HepG2 (cell line): ENCODE measurements around the gene TMEM132E. TPM values are rescaled to one million over a fixed set of nuclear protein-coding genes. Genes with fewer than 3 reads are reported as not detected.

ENCODE experiments used
- ATAC-seq: fragments of 200-7000 bp; cut with Tn5 transposase; 3 replicates; pipeline ENCODE4 v1.9.1; 2020; ENCODE audit warnings: mild to moderate bottlenecking, moderate library complexity
- BruUV-seq: library from RNA; stranded (reverse); fragments of 400-500 nt; replicated peaks from 2 replicates; lab custom pipeline; 2021; lab: Mats Ljungman, UMichigan
- CTCF ChIA-PET: fragments of 300-600 bp; formaldehyde crosslinking; extraction: SDS; loops from one replicate; lab custom pipeline; 2021; ENCODE audit warnings: low total read pairs, inconsistent platforms, low intra/inter-chr PET ratio; lab: Yijun Ruan, JAX
- POLR2A ChIA-PET: fragments of 350-600 bp; sonication (Branson Sonifier 250); formaldehyde crosslinking; loops from one replicate; lab custom pipeline; 2020; ENCODE audit warnings: antibody characterized with exemption, inconsistent platforms; lab: Yijun Ruan, JAX
- DNase-seq: peaks from one replicate; pipeline ENCODE4 v3.0.0-alpha.2; 2015; ENCODE audit warnings: low spot score
- FAIRE-seq: peaks from 3 replicates; lab custom pipeline; 2011; peaks lifted over from hg19 to GRCh38; lab: Jason Lieb, UNC
- H2AFZ ChIP-seq: one replicate; pipeline ENCODE4 v1.6.1; 2011; ENCODE audit warnings: low read length, inconsistent platforms
- H3K27ac ChIP-seq: fragments of 300-600 bp; 3 replicates; pipeline ENCODE4 v1.8.0; 2011; ENCODE audit warnings: mixed run types, mild to moderate bottlenecking, mixed read lengths, low read length, inconsistent platforms; ENCODE audit not compliant: insufficient read depth; ENCODE audit errors: extremely low read length
- H3K27me3 ChIP-seq, 2 experiments: fragments of 200-600 bp in 1 of 2; 2 replicates in 1 of 2; 3 replicates in 1 of 2; pipeline versions ENCODE4 v1.6.0 to v1.8.0; 2011; ENCODE audit warnings: low read length in 2 of 2, mild to moderate bottlenecking in 2 of 2, moderate library complexity in 2 of 2, inconsistent platforms in 1 of 2; ENCODE audit not compliant: insufficient read depth in 2 of 2, control insufficient read depth in 1 of 2
- H3K36me3 ChIP-seq, 2 experiments: fragments of 200-600 bp in 1 of 2; replicated peaks in 1 of 2; 2 replicates in 1 of 2; 3 replicates in 1 of 2; pipeline versions ENCODE4 v1.5.1 to v1.8.0; 2011; ENCODE audit warnings: low read length in 2 of 2, inconsistent platforms in 1 of 2; ENCODE audit not compliant: insufficient read depth in 2 of 2, control insufficient read depth in 1 of 2
- H3K4me1 ChIP-seq: 2 replicates; pipeline ENCODE4 v1.5.1; 2012; ENCODE audit warnings: low read length, inconsistent platforms; ENCODE audit not compliant: insufficient read depth
- H3K4me2 ChIP-seq: 2 replicates; pipeline ENCODE4 v1.6.0; 2011; ENCODE audit warnings: low read depth, low read length, inconsistent platforms
- H3K4me3 ChIP-seq, 3 experiments: fragments of 200-600 bp in 1 of 3; sonication (generic), shearing (Covaris generic) in 1 of 3; replicated peaks in 1 of 3; 2 replicates each; pipeline ENCODE4 v1.5.1; 2011 to 2016; ENCODE audit warnings: low read length in 3 of 3, inconsistent platforms in 2 of 3, low read depth in 2 of 3, mild to moderate bottlenecking in 2 of 3, control low read depth in 1 of 3, mixed read lengths in 1 of 3; ENCODE audit not compliant: insufficient read depth in 1 of 3
- H3K79me2 ChIP-seq: one replicate; pipeline ENCODE4 v1.6.1; 2011; ENCODE audit warnings: low read length, inconsistent platforms; ENCODE audit not compliant: insufficient read depth
- H3K9ac ChIP-seq: 2 replicates; pipeline ENCODE4 v1.6.0; 2011; ENCODE audit warnings: mild to moderate bottlenecking, low read depth, low read length, inconsistent platforms; ENCODE audit not compliant: insufficient read depth
- H3K9me3 ChIP-seq: 2 replicates; pipeline ENCODE4 v1.5.1; 2012; ENCODE audit warnings: mild to moderate bottlenecking, low read length
- H4K20me1 ChIP-seq: 2 replicates; pipeline ENCODE4 v1.6.0; 2011; ENCODE audit warnings: inconsistent platforms, mild to moderate bottlenecking, low read length, moderate library complexity; ENCODE audit not compliant: insufficient read depth
- ATRX ChIP-seq: sonication (generic); formaldehyde crosslinking; IDR thresholded peaks from 2 replicates; pipeline ENCODE4 v1.4.0; 2020; ENCODE audit warnings: missing genetic modification reagents, borderline replicate concordance
- CBX5 ChIP-seq: sonication (generic); formaldehyde crosslinking; IDR thresholded peaks from 2 replicates; pipeline ENCODE4 v1.4.0; 2020; ENCODE audit warnings: missing genetic modification reagents, borderline replicate concordance
- LCORL ChIP-seq, 2 experiments: fragments of 450-650 bp in 1 of 2; sonication (generic) in 1 of 2; formaldehyde crosslinking in 1 of 2; IDR thresholded peaks; 2 replicates each; pipeline versions ENCODE4 v1.5.0 to v1.6.1; 2017 to 2020; ENCODE audit warnings: antibody characterized with exemption in 1 of 2, missing genetic modification reagents in 1 of 2
- MAFK ChIP-seq, 2 experiments: IDR thresholded peaks in 1 of 2; conservative IDR thresholded peaks in 1 of 2; 2 replicates each; pipeline ENCODE4 v1.6.1; 2011; ENCODE audit warnings: improper control_type of control experiment in 2 of 2, low read length in 2 of 2
- RELA ChIP-seq: sonication (generic); formaldehyde crosslinking; IDR thresholded peaks from 2 replicates; pipeline ENCODE4 v1.4.0; 2020; ENCODE audit warnings: missing genetic modification reagents
- SCMH1 ChIP-seq: sonication (generic); formaldehyde crosslinking; IDR thresholded peaks from 2 replicates; pipeline ENCODE4 v1.9.0; 2021; ENCODE audit warnings: missing genetic modification reagents, mild to moderate bottlenecking, borderline replicate concordance
- TARDBP ChIP-seq: sonication (generic); formaldehyde crosslinking; IDR thresholded peaks from 2 replicates; pipeline ENCODE4 v1.8.0; 2022; ENCODE audit warnings: mild to moderate bottlenecking, missing genetic modification reagents
- ZBTB42 ChIP-seq: sonication (generic); formaldehyde crosslinking; IDR thresholded peaks from 2 replicates; pipeline ENCODE4 v1.5.0; 2020; ENCODE audit warnings: mild to moderate bottlenecking, missing genetic modification reagents
- ZFP90 ChIP-seq: sonication (generic); formaldehyde crosslinking; IDR thresholded peaks from 2 replicates; pipeline ENCODE4 v1.8.0; 2022; ENCODE audit warnings: missing genetic modification reagents, mild to moderate bottlenecking, inconsistent platforms, borderline replicate concordance
- ZNF577 ChIP-seq: sonication (generic); formaldehyde crosslinking; IDR thresholded peaks from 2 replicates; pipeline ENCODE4 v1.4.0; 2020; ENCODE audit warnings: mild to moderate bottlenecking, low read depth, missing genetic modification reagents, borderline replicate concordance
- ZXDC ChIP-seq: sonication (generic); formaldehyde crosslinking; IDR thresholded peaks from 2 replicates; pipeline ENCODE4 v1.5.0; 2020; ENCODE audit warnings: mild to moderate bottlenecking, missing genetic modification reagents
- WGBS: methylation state at CpG from one replicate; pipeline ENCODE4 v1.1.6; 2017; ENCODE audit warnings: low lambda C conversion rate; 5-methylcytosine and 5-hydroxymethylcytosine counted together
- in situ Hi-C: cut with HindIII; loops from 2 replicates; pipeline ENCODE4 v1.10.0; 2017; ENCODE audit warnings: low pct_unique_long_range_greater_than_20kb; ENCODE audit not compliant: extremely low pct_ligation_motif_present
- intact Hi-C: fragments of 100-400 bp; cut with micrococcal nuclease; formaldehyde crosslinking; loops from one replicate; pipeline ENCODE4 v1.10.0; 2022; ENCODE audit not compliant: unreplicated experiment
- polyA plus RNA-seq, 8 experiments: library from polyadenylated mRNA; depleted of rRNA in 3 of 8; stranded (reverse) in 7 of 8; unstranded in 1 of 8; fragments of >200 nt; fragmentation: Illumina TruSeq in 4 of 8; extraction: Trizol in 4 of 8; gene quantifications; 2 replicates each; pipeline versions ENCODE4 v1.2.1 to v1.2.3, GENCODE V29; 2011 to 2016; ENCODE audit warnings: low read depth in 4 of 8, missing spikeins in 1 of 8, mixed read lengths in 1 of 8; ENCODE audit not compliant: insufficient read depth in 1 of 8
- total RNA-seq, 5 experiments: library from RNA; depleted of rRNA; stranded (reverse); fragments of >200 nt; fragmentation: Illumina TruSeq; extraction: Trizol; gene quantifications; 2 replicates each; pipeline ENCODE4 v1.2.3, GENCODE V29; 2016; ENCODE audit warnings: low read depth in 1 of 5
- TF ChIP-seq, protein P1 (sequence below): sonication (generic); formaldehyde crosslinking; IDR thresholded peaks from 2 replicates; pipeline ENCODE4 v1.4.0; 2020; ENCODE audit warnings: mild to moderate bottlenecking, missing genetic modification reagents
- TF ChIP-seq, protein P2 (sequence below): sonication (generic); formaldehyde crosslinking; IDR thresholded peaks from 2 replicates; pipeline ENCODE4 v1.8.0; 2022; ENCODE audit warnings: missing genetic modification reagents, mild to moderate bottlenecking, moderate library complexity, borderline replicate concordance

The TMEM132E gene
- total and polyA plus RNA-seq, 2 of the 13 experiments (the other 11 are each of a cell fraction or from before 2014, with no cell fraction given), result not detected

DNA sequence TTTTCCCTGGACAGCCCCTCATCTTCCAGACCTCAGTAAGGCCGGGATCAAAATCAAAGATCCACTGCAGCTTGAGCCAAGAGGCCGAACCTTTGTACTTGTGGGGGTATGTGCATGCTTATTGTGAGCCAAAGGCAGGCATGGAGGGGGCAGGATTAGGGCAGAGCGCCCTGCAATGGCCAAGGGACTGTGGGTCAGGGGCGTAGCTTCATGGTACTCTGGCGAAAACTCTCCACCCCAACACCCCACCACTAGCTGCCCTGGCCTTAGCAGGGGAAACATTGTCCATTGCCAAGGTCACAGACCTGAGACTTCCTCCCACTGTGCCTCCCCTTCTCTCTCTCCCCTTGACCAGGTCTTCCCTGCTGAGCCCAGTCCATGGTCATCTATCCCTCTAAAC is 90.1 kb downstream of the TMEM132E start (continued):
- TF ChIP-seq ZXDC (CRISPR knock-in tag), result no peak

- no peaks in the 10 kb centered on the region for H3K4me1 ChIP-seq
- no peak overlapping the region for H3K4me3 ChIP-seq
- ATAC-seq (no peak), FAIRE-seq (no peak), DNase-seq (no peak)
- H3K9ac ChIP-seq, result no peak overlapping the region
- no peaks in the 10 kb centered on the region for H3K79me2 ChIP-seq
- no peak overlapping the region for H2AFZ ChIP-seq
- POLR2A ChIA-PET, result no interaction called here
- peaks cover 0 to 11% of the 10 kb centered on the region in 2 experiments; a peak in 3 of 5 replicates for H3K27me3 ChIP-seq
- CTCF ChIA-PET, result no interaction called here
- BruUV-seq, result no TSS peak
- H3K27ac ChIP-seq, result no peak overlapping the region
- 0% methylated on average over 7 of the region's 7 CpGs for WGBS
- no peaks in the 10 kb centered on the region for H3K36me3 ChIP-seq
- H3K9me3 ChIP-seq, result no peaks in the 10 kb centered on the region
- no peaks in the 10 kb centered on the region for H4K20me1 ChIP-seq
- H3K4me2 ChIP-seq, result no peak overlapping the region
- intact Hi-C loops, result no loop called here
- in situ Hi-C loops, result no loop called here
- TF ChIP-seq TARDBP (CRISPR knock-in tag) (no peak), RELA (CRISPR knock-in tag) (no peak), CBX5 (CRISPR knock-in tag) (no peak), SCMH1 (CRISPR knock-in tag) (no peak), ATRX (CRISPR knock-in tag) (no peak), ZNF577 (no peak), ZBTB42 (CRISPR knock-in tag) (no peak), LCORL (IDR thresholded peaks at IDR 0.05) (no peak), LCORL (CRISPR knock-in tag; IDR thresholded peaks at IDR 0.05) (no peak), MAFK (conservative IDR thresholded peaks at IDR 0.05 in 1 of 2, IDR thresholded peaks at IDR 0.05 in 1 of 2; ENCODE audit: low read length in 2 of 2) (no peak), ZFP90 (CRISPR knock-in tag) (no peak)
- TF ChIP-seq, protein P1, sequence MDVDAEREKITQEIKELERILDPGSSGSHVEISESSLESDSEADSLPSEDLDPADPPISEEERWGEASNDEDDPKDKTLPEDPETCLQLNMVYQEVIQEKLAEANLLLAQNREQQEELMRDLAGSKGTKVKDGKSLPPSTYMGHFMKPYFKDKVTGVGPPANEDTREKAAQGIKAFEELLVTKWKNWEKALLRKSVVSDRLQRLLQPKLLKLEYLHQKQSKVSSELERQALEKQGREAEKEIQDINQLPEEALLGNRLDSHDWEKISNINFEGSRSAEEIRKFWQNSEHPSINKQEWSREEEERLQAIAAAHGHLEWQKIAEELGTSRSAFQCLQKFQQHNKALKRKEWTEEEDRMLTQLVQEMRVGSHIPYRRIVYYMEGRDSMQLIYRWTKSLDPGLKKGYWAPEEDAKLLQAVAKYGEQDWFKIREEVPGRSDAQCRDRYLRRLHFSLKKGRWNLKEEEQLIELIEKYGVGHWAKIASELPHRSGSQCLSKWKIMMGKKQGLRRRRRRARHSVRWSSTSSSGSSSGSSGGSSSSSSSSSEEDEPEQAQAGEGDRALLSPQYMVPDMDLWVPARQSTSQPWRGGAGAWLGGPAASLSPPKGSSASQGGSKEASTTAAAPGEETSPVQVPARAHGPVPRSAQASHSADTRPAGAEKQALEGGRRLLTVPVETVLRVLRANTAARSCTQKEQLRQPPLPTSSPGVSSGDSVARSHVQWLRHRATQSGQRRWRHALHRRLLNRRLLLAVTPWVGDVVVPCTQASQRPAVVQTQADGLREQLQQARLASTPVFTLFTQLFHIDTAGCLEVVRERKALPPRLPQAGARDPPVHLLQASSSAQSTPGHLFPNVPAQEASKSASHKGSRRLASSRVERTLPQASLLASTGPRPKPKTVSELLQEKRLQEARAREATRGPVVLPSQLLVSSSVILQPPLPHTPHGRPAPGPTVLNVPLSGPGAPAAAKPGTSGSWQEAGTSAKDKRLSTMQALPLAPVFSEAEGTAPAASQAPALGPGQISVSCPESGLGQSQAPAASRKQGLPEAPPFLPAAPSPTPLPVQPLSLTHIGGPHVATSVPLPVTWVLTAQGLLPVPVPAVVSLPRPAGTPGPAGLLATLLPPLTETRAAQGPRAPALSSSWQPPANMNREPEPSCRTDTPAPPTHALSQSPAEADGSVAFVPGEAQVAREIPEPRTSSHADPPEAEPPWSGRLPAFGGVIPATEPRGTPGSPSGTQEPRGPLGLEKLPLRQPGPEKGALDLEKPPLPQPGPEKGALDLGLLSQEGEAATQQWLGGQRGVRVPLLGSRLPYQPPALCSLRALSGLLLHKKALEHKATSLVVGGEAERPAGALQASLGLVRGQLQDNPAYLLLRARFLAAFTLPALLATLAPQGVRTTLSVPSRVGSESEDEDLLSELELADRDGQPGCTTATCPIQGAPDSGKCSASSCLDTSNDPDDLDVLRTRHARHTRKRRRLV (CRISPR knock-in tag), result no peak
- TF ChIP-seq, protein P2, sequence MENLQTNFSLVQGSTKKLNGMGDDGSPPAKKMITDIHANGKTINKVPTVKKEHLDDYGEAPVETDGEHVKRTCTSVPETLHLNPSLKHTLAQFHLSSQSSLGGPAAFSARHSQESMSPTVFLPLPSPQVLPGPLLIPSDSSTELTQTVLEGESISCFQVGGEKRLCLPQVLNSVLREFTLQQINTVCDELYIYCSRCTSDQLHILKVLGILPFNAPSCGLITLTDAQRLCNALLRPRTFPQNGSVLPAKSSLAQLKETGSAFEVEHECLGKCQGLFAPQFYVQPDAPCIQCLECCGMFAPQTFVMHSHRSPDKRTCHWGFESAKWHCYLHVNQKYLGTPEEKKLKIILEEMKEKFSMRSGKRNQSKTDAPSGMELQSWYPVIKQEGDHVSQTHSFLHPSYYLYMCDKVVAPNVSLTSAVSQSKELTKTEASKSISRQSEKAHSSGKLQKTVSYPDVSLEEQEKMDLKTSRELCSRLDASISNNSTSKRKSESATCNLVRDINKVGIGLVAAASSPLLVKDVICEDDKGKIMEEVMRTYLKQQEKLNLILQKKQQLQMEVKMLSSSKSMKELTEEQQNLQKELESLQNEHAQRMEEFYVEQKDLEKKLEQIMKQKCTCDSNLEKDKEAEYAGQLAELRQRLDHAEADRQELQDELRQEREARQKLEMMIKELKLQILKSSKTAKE, result no peak
Observed at GRCh38 chr17:34670618-34671017, 91.2 kb downstream of the TMEM132E start.
